ENCODE measurements around the gene MKRN2OS.

The MKRN2OS gene, protein sequence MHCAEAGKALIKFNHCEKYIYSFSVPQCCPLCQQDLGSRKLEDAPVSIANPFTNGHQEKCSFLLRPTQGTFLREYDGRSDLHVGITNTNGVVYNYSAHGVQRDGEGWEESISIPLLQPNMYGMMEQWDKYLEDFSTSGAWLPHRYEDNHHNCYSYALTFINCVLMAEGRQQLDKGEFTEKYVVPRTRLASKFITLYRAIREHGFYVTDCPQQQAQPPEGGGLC

DNA sequence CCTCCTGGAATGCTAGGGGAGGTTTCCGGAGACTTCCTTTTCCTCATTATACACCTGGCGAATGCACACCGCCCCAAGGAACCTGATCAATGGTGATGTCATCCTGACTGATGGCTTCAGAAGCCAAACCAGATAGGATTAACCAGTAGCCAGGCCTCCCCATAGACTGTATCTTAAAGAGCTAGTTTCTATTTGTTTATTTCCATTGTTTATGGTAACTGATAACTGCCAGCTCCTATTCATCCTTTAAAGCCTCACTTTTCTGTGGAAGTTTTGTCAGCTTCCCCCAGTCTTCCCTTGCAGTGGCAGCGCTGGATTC, at the start of gene MKRN2OS:
TSS of gene MKRN2OS (minus strand) at position 27 of the 319 bp plus-strand sequence. CDS start 35 bp downstream, outside the sequence.
- no peak for DNase-seq (ENCODE audit: low spot score)

DNA sequence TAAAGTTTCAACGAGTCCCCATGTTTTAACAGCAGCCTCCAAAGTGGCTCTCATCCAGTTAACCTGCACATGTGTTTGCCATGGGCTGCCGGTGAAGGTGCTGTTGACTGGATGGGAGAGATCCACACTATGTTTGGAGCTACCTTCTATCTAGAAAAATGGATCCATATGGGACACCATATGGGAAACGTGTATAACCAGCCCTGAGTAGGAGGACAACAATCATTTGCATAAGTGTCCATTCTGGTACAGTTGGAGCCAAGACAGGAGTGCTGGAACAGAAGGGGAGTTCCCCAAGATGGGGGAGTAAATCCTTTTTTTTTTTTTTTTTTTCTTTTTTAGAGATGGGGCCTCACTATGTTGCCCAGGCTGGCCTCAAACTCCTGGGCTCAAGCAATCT, 48.2 kb upstream of the MKRN2OS start:
- no peak for DNase-seq (ENCODE audit: low spot score)

DNA sequence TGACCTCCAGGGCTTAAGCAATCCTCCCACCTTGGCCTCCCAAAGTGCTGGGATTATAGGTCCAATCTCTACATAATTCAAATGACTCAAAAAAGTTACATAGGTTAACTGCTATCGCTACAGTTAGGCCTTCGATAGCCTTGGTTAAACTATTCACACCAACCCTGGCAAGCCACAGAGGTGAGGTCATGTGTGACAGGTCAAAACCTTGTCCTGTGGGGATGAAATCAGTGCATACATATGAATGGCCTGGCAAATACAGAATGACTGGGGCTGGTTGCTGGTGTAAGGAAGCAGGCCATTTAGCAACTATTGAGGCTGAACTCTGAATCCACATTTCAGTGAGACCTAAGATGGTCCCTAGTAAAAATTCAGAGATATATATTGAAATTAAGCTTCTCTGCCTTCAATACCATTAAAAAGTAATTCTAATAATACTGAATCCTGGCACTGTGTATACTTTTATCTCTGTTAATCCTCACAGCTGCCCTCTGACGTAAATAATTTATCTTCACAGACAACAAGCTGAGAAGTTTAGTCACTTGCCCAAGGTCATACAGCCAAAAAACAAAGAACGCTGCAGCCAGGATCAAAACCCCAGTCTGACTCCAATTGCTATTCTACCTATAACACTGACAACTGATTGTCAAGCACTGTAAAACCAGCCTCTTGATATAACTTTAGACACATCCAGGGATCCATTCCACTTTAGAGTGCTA, 46.9 kb upstream of the MKRN2OS start:
- no peak for DNase-seq (ENCODE audit: low spot score)

DNA sequence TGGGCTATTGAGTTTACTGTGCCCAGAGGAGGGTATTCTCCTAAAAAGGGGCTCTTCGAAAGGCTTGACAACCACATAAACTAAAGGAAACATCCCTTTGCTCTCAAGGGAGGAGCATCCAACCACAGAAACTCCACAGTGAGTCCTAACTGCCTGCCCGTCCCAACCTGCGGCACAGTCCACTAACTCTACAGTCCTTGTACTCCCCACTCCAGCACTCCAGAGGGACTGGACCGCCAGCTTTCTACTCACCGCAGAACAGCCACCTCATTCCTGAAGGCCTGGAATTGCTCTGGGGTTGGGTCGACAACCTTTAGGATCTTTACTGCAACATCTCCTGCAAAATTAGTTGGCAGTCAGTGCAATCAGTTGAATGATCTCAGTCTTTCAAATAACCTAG, 46.2 kb upstream of the MKRN2OS start:
- DNase-seq (ENCODE audit: low spot score) = no peak

DNA sequence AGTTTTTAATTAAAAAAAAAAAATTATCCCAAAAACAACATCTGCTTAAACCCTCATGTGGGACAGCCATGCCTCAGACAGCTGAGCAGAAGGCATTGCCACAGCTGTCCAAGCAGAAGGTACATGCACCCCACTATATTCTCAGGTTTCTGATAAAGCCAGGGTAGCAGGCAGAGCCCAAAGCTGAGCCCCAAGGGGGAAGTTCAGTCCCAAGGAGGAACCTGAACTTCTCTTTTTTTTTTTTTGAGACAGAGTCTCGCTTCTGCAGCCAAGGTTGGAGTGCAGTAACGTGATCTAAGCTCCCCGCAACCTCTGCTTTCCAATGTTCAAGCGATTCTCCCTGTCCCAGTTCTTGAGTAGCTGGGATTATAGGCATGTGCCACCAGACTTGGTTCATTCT, 44.8 kb upstream of the MKRN2OS start:
- DNase-seq (ENCODE audit: low spot score) = no peak

DNA sequence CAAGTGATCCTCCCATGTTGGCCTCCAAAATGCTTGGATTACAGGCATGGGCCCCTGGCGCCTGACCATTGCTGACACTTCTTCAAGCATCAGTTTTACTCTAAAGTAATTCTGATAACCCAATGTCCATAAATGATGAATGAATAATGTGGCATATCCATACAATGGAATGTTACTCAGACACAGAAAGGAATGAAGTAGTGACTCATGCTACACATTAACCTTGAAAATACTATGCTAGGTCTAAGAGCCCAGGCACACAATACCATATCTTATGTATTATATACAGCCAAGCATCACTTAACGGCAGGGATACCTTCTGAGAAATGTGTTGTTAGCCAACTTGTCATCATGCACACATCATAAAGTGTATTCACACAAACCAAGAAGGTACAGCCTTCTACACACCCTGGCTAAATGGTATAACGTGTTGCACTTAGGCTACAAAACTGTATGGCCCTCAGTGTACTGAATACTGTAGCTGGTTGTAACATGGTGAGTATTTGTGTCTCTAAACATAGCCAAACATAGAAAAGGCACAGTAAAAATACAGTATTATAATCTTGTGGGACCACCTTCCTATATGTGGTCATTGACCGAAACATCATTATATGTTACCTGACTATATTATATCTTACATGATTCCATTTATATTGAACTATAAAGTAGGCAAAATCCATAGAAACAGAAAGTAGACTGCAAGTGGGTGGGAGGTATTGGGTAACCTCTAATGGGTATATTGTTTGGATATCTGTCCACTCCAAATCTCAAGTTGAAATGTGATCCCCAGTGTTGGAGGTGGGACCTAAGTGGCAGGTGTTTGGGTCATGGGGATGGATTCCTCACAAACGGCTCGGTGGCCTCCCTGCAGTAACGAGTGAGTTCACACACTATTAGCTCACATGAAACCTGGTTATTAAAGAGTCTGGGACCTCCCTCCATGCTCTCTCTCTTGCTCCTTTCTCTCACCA, 43.0 kb upstream of the MKRN2OS start:
- DNase-seq (ENCODE audit: low spot score) = no peak

DNA sequence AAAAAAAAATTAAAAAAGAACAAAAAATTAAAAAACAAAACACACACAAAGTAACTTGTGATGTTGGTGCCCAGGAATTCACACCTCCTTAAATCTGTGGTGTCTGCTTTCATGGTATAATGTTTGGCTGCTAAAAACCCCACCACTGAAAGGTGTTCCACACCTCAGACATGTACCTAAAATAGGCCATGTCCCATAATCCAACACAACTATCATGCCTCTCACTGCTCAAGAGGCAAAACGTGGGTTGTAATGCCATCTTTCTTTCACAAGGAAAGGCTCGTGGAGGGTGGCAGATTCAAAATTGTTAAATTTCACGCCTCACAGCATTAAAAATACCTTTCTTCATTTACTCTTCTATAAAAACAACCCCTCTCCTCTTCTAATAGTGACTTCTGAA, 41.1 kb upstream of the MKRN2OS start:
- no peak for DNase-seq (ENCODE audit: low spot score)

DNA sequence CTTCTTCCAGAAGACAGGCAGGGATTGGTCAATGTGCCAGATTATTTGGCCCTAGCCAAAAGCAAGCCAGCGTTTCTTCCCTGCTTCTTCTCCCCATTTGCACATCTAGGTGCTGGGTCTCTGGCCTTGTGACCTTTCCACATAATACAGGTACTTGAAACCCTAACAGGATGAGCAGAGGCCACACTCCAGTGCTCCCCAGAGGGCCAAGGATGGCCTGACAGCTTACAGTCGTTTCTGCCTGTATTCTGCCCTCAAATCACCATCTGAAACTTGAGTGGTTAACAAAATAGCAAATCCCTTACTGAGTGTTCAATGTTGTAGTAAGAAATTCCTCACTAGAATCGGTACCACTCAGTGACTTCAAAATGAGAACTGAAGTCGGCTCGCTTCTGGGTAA, 40.7 kb upstream of the MKRN2OS start:
- no peak for DNase-seq (ENCODE audit: low spot score)

DNA sequence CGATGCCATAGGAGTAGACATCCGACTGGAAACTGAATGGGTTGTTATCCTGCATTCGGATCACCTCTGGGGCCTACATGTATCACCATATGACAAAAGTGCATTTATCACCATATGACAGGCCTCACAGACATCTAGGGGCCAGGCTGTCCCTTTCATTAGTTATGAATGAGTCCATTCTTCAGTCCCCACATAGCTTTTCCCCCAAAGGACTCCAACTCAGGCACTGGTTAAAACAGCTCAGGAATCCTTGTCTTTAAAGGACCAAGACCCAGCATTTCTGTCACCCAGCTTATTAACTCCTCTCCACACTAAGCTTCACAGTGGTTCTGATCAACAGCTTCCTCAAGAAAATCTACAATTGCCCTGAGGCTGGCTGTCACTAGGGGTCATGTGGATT, 39.9 kb upstream of the MKRN2OS start:
- no peak for DNase-seq (ENCODE audit: low spot score)

DNA sequence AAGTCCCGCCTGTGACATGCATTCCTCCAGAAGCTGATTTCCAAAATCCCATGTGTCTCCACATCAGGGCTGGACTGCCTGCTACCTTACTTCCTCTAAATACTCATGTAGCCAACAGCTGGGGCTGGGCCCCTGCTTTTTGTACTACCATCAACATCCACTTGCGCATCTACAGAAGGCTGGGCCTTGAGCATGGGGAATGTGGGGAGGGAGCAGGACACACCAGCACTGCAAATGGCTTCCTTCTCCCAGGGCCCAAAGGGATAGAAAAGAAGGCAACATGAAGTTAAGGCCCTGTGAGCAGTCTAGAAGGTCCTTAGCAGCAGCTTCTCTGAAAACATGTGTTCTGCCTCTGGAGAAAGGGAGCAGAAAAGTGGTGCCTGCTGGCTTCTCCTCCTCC, 38.8 kb upstream of the MKRN2OS start:
- DNase-seq (ENCODE audit: low spot score) = no peak

DNA sequence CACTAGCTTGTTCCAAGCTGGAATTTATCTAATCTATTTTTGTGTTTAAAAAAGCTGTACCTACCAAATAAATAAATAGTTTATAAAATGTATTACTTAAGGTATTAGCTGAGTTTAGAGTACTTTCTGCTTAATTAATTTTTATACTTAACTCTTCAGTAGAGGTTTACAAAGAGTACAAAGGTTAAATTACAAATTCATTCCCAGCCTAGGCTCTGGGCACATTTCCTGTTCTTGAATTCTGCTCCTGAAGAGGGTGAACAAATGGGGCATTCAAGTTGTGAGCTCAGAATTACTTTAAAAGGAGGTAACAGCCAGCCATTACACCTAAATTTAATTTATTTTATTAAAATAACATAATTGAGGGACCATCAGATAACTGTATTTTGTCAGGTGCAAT, 38.0 kb upstream of the MKRN2OS start:
- DNase-seq (ENCODE audit: low spot score) = no peak

DNA sequence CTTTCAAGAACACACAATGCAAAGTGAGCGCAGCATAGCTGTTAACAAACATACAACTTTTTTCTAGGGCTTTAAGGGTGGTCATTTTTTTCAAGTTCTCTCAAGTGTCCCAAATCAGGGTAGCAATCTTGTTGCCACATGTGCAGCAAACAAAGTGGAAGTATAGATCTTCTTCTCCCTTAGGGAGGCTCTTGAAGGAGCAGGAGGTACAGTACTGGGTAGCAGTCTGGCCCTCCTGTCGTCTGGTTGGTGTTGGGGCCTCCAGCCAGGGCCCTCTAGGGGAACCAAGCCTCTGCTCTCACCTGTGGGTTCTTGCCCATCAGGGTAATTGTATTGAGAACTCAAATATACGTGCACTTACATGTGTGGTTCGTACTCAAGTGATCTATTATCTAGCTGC, 37.4 kb upstream of the MKRN2OS start:
- no peak for DNase-seq (ENCODE audit: low spot score)

DNA sequence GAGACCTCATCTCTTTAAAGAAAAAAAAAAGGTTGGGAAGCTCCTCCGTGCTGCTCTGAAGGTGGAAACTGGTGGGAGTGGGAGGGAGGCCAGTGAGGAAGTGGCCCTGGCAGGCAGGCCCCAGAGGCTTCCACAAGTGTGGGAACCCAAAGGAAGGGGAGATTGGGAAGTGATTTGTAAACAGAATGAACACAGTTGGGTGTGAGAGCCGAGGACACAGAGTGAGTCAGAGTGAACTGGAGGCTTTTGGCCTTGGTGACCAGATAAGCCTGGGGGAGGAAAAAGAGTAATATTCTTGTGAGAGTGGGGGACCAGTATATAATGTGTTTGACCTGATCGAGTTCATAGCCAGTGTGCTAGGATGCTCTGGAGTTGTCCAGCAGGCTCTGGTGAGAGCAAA, 34.6 kb upstream of the MKRN2OS start:
- DNase-seq (ENCODE audit: low spot score) = no peak

DNA sequence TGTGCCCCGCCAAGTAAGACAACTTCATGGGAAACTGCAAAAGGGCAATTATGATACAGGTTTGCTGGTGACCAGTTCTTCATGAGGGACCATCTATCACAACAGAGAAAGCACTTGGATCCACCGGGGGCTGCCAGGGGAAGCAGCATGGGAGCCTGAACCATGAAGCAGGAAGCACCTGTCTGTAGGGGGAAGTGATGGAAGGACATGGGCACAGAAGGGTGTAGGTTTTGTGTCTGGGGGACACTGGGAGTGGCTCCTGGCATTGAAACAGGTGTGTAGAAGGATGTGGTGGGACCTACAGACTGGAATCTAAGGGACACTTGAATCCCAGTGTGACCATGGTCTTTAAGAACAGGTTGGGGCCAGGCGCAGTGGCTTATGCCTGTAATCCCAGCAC, 34.2 kb upstream of the MKRN2OS start:
- DNase-seq (ENCODE audit: low spot score) = no peak

DNA sequence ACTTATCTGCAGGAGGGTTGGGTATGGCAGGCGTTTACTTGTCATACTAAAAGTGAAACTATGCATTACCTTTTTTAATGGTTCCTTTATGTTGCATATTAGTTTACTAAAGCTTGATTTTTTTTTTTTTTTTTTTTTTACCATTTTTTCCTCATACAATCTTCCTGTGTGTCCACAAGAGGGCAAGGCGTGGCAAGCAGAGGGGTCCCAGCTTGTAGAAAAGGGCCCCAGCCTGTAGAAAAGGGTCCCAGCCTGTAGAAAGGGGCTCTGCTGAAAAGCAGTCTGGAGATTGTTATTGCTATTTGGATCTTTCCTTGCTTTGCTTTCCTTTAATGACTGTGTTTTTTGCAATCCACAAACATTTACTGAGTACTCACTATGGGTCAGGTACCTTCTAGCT, 33.4 kb upstream of the MKRN2OS start:
- no peak for DNase-seq (ENCODE audit: low spot score)

DNA sequence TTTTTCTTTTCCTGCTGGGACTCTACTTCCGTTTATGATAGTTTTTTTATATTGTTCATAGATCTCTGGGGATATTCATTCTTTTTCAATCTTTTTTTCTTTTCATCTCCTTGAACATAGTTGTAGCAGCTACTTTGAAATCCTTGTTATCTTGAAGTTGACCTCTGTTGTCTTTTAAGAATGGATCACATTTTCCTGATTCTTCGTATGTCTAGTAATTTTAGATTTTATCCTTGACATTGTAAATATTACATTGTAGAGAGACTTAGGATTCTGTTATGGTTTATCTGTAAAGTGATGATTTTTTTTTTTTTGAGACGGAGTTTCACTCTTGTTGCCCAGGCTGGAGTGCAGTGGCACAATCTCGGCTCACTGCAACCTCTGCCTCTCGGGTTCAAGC, 32.1 kb upstream of the MKRN2OS start:
- DNase-seq (ENCODE audit: low spot score) = no peak

DNA sequence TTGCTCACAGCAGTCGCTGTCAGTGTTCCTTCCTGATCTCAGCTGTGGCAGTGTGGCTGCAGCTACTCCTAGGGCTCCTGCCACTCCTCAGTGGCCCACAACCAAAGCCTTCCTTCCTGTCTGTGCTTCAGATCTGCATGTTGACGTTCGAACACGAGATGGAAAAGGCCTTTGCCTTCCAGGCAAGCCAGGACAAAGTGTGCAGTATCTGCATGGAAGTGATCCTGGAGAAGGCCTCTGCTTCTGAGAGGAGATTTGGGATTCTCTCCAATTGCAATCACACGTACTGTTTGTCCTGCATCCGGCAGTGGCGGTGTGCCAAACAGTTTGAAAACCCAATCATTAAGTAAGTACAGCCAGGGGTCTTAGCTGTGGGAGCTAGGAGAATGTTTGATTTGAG, 29.4 kb upstream of the MKRN2OS start:
- DNase-seq (ENCODE audit: low spot score) = no peak

DNA sequence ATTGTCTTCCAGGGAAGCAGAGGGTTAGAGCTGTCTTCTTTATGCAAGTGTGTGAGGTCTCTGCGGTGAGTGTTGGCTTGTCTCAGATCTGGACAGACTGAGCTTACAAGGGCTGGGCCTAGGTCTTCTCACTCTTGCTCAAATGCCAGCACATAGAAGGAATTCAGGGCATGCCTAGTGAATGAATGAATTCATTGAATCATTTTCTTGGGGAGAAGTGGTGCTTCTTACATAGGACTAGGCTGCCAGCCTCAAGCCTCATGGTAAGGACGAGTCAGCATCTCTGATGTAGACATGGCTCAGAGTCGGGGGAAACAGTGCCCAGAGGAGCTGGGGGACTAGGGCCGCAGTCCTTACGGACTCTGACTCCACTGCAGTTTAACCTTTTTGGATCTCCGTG, 28.8 kb upstream of the MKRN2OS start:
- DNase-seq (ENCODE audit: low spot score) = no peak

DNA sequence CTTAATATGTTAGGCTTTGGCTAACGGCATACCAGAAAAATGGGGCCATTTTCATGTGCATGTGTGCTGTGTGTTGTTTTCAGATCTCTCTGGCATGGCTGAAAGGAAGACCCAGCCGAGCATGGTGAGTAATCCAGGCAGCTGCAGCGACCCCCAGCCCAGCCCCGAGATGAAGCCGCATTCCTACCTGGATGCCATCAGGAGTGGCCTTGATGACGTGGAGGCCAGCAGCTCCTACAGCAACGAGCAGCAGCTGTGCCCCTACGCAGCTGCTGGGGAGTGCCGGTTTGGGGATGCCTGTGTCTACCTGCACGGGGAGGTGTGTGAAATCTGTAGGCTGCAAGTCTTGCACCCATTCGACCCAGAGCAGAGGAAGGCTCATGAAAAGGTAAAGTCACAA, 26.7 kb upstream of the MKRN2OS start:
- DNase-seq (ENCODE audit: low spot score) = no peak

DNA sequence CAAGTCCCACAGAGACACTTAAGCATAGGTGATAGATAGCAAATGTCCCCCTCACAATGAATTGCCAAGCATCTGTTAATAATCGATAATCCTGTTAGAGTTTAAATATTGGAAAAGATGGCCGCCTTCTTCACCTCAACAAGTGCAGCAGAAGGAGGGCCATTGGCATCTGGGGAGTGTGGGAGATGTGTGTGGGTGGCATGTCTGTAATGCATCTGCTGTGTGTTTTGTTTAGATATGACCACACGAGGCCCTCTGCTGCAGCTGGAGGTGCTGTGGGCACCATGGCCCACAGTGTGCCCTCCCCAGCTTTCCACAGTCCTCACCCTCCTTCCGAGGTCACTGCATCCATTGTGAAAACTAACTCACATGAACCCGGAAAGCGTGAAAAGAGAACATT, 24.5 kb upstream of the MKRN2OS start:
- no peak for DNase-seq (ENCODE audit: low spot score)

DNA sequence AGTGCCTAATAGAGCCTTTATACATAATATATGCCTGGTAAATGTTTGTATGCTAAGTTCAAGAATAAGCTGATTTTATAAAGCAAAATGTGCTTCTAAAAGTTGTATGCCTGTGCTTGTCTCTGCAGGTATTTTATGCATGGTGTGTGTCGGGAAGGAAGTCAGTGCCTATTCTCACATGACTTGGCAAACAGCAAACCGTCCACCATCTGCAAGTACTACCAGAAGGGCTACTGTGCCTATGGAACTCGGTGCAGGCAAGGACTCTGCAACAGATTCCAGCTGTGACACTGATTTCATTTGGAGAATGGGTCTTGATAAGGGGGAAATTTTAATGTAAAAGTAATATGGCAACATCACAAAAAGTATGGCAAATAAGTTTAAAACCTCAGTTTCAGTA, 23.4 kb upstream of the MKRN2OS start:
- no peak for DNase-seq (ENCODE audit: low spot score)

DNA sequence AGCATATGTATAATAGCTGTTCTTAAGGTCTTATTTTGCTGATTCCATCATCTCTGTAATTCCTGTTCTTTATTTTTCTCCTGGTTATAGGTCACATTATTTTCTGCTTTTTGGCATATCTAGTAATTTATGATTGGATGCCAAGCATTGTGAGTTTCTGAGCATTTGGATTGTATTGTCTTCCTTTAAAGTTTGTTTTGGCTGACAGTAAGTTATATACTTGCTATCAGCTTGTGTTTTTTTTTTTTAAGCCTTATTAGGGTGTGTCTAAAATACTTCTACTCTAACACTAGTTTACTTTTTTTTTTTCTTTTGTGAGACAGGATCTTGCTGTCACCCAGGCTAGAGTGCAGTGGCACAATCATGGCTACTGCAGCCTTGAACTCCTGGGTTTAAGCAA, 21.7 kb upstream of the MKRN2OS start:
- no peak for DNase-seq (ENCODE audit: low spot score)

DNA sequence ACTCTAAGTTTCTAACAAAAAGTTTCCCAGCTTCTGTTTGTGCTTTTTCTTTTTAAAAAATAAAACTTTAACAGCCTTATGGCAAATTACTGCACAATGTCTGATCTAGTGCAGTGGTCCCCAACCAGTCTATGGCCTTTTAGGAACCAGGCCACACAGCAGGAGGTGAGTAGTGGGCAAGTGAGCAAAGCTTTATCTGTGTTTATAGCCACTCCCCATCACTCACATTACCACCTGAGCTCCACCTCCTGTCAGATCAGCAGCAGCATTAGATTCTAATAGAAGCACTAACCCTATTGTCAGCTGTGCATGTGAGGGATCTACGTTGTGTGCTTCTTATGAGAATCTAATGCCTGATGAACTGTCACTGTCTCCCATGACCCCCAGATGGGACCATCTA, 17.2 kb upstream of the MKRN2OS start:
- DNase-seq (ENCODE audit: low spot score) = no peak

Data from hematopoietic multipotent progenitor cell treated with erythropoietin and hydrocortisone succinate and interleukin-3 and kit ligand, for 15 days (in vitro differentiated cells).